ENCODE measurements around the gene ANO9.

- no peak for TF ChIP-seq CTCF (IDR thresholded peaks at IDR 0.05)
- no peak for TF ChIP-seq POLR2A (IDR thresholded peaks at IDR 0.05)
Observed at GRCh38 chr11:490186-490929, 48.5 kb upstream of the ANO9 start.

Data from heart left ventricle (tissue), 13 donors.